ENCODE results near the gene PLK2. TPM values are rescaled to one million over a fixed set of nuclear protein-coding genes. Genes with fewer than 3 reads are reported as not detected.

The PLK2 gene
- 18.2 and 20.1 TPM in 2 replicates for total RNA-seq

DNA sequence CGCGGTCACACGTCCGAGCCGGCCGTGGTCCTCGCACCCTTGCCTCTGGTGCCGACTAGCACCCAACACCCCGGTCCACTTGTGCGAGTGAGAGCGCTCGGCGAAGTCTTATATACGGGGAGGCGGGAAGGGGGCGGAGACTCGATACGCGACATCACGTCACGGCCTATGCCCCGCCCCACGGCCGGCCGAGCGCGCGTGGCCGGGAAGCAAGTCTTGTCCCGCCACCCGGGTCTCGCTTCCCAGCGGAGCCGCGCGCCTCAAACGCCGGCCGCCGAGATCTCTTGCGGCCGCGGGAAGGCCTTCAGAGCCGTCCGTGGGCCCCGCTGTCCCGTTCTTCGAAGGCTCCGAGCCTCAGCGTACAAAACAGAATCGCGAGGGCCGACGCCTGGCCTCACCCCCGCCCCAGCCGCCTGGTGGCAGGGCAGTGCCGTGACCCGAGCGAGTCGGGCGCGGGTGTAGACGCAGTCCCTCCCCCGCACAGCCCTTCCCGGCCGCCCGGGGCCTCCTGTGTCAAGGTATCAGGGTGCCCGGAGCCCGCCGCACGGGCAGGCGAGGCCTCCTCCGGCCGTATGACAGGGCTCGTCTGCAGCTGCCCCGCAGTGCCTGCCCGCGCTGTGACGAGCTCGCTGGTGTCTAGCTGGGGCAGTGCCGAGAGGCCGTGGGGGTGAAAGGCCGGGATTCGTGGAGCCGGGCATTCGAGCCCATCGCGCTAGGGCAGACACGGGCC is at the start of gene PLK2:
PLK2 (minus strand) TSS at position 85 of the 730 bp plus-strand sequence. CDS start 127 bp downstream, outside the sequence.
- H3K27ac Mint-ChIP-seq: peak within 1 kb of the TSS; percentile 60
- H3K36me3 Mint-ChIP-seq (ENCODE audit: low read depth): peaks cover 3% of the 10 kb centered on the region
- peak within 1 kb of the TSS; percentile 78 for H3K4me3 Mint-ChIP-seq (ENCODE audit: low read depth)
- peaks cover 21% of the 10 kb centered on the region for H3K27me3 Mint-ChIP-seq (ENCODE audit: low read depth)
- peak; percentile 83 for DNase-seq (ENCODE audit: low spot score)
- peaks cover 17% of the 10 kb centered on the region for H3K4me1 Mint-ChIP-seq (ENCODE audit: low read depth)
- intact Hi-C loops (cut with micrococcal nuclease): loop anchor here (1.0 to 5.0 kb wide), 7 partner anchors 577 to 1551 kb away; partner anchors contain the start of genes GPBP1 and SETD9
- no peaks in the 10 kb centered on the region for H3K9me3 Mint-ChIP-seq

DNA sequence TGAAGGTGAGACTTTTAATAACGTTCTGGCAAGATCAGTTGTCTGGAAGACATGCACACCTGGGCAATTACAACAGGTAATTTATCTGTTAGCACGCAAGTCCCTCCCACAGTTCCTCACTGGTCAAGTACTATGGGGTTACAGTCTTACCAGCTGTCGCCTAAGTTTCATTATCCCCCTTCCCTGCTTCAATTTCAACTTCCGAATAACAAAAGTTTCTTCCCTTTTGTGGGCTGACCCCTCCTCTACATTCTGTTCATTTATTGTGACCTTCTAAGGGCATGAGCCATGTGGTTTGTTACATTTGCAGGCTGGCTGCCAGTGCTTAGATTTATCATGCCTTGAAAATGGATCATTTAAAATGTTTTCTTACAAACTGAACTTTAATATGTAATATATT is 47.8 kb upstream of the PLK2 start:
- Mint-ChIP-seq H3K4me1 (ENCODE audit: low read depth) (no peaks in the 10 kb centered on the region), H3K27me3 (ENCODE audit: low read depth) (peaks cover 4% of the 10 kb centered on the region), H3K36me3 (ENCODE audit: low read depth) (no peaks in the 10 kb centered on the region), H3K27ac (no peak overlapping the region), H3K4me3 (ENCODE audit: low read depth) (no peak overlapping the region), H3K9me3 (no peaks in the 10 kb centered on the region)
- intact Hi-C loops (cut with micrococcal nuclease): no loop called here
- DNase-seq (ENCODE audit: low spot score): no peak

DNA sequence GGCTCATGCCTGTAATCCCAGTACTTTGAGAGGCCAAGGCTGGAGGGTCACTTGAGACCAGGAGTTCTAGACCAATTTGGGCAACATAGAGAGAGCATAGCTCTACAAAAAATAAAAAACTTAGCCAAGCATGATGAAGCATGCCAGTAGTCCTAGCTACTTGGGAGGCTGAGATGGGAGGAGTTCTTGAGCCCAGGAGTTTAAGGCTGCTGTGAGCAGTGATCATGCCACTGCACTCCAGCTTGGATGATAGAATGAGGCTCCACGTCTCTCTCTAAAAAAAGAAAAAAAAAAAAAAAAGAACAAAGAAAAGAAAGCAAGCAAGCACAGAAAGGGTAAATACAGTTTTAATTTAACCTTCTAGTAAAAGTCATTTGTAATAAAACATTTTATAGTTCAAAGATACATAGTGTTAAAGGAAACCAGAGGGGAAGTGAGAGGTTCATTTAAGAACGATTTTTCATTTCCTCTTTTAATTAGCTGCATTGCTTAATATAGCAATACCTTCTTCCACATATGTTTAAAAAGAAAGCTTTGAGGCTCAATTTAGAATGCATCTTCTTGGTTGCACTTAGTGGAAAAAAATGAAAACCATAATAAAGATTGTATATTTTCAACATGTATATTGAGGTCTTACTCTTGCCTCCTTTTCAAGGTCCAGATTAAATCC is 46.2 kb upstream of the PLK2 start:
- DNase-seq (ENCODE audit: low spot score): no peak
- Mint-ChIP-seq H3K4me1 (ENCODE audit: low read depth) (no peaks in the 10 kb centered on the region), H3K27ac (no peak overlapping the region), H3K9me3 (no peaks in the 10 kb centered on the region), H3K4me3 (ENCODE audit: low read depth) (no peak overlapping the region), H3K36me3 (ENCODE audit: low read depth) (no peaks in the 10 kb centered on the region), H3K27me3 (ENCODE audit: low read depth) (peaks cover 6% of the 10 kb centered on the region)
- intact Hi-C loops (cut with micrococcal nuclease): no loop called here

DNA sequence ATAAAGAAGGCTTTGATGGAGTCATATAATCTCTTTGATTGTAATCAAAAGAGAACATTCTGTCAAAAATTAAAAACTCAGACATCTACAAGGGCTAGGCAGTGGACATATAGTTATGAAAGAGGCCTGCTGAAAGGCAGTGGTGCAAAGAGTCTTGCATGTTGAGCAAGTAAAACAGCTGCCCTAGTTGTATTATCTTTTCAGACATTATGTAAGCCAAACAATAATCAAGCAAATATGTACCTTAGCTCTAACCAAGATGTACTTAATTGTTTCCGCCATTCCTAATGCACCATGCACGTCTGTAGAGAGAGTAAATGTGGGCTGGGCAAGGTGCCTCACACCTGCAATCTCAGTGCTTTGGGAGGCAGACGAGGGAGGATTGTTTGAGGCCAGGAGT is 45.6 kb upstream of the PLK2 start:
- no peaks in the 10 kb centered on the region for H3K9me3 Mint-ChIP-seq
- no peaks in the 10 kb centered on the region for H3K4me1 Mint-ChIP-seq (ENCODE audit: low read depth)
- H3K36me3 Mint-ChIP-seq (ENCODE audit: low read depth): no peaks in the 10 kb centered on the region
- no peak overlapping the region for H3K4me3 Mint-ChIP-seq (ENCODE audit: low read depth)
- H3K27me3 Mint-ChIP-seq (ENCODE audit: low read depth): peaks cover 4% of the 10 kb centered on the region
- H3K27ac Mint-ChIP-seq: no peak overlapping the region
- no peak for DNase-seq (ENCODE audit: low spot score)
- intact Hi-C loops (cut with micrococcal nuclease): no loop called here

DNA sequence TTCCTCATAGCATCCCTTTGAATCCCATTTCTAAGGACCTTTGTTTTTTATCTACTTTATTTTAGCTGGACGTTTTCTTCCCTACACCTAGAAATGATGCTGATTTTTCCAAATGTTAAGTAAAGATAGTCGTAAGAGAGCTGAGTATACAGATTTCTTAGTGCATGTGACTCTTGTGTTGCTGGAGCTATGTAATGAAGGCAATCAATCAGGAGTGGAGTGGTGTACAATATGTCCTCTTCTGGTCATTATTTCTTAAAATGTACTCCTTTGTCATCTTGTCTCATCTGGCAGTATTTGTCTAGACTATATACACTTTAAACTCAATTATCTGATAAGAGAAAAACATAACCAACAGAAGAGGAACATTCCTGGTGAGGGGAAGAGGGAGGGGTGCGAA is 44.9 kb upstream of the PLK2 start:
- no peak for DNase-seq (ENCODE audit: low spot score)
- Mint-ChIP-seq H3K9me3 (no peaks in the 10 kb centered on the region), H3K4me1 (ENCODE audit: low read depth) (peaks cover 1% of the 10 kb centered on the region), H3K36me3 (ENCODE audit: low read depth) (no peaks in the 10 kb centered on the region), H3K27ac (no peak overlapping the region), H3K4me3 (ENCODE audit: low read depth) (no peak overlapping the region), H3K27me3 (ENCODE audit: low read depth) (peaks cover 4% of the 10 kb centered on the region)
- intact Hi-C loops (cut with micrococcal nuclease): no loop called here

DNA sequence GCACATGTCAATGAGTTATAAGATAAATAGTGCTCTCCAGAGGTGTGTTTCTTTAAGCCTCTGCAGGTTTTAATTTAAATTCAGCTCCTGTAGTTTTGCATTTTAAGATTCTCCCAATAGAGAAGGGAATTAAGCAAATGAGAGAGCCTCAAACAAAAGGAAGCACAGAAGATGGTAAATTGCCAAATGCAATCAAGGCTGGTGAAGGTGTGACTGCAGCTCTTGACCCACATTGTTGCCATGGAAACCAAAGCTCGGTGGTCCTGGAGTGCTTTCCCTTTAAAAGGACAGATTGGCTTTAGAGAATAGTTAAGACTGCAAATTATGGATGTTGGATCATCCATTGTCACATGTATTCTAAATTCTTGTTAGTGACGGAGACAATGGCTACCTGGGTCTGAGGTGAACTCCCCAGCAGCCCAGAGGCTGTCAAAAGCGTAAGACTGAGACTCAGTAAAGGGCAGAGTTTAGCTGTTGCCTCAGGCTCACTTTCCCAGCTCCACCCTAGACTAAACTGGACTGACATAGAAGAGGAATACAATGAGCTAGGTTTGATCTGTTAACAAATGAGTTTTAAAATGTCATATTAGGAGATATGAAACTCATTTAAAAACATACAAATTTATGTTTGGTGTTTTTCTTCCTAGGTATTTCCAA is 43.6 kb upstream of the PLK2 start:
- Mint-ChIP-seq H3K4me1 (ENCODE audit: low read depth) (peaks cover 3% of the 10 kb centered on the region), H3K4me3 (ENCODE audit: low read depth) (no peak overlapping the region), H3K9me3 (no peaks in the 10 kb centered on the region), H3K27ac (no peak overlapping the region), H3K36me3 (ENCODE audit: low read depth) (no peaks in the 10 kb centered on the region), H3K27me3 (ENCODE audit: low read depth) (peaks cover 4% of the 10 kb centered on the region)
- no peak for DNase-seq (ENCODE audit: low spot score)
- intact Hi-C loops (cut with micrococcal nuclease): no loop called here

DNA sequence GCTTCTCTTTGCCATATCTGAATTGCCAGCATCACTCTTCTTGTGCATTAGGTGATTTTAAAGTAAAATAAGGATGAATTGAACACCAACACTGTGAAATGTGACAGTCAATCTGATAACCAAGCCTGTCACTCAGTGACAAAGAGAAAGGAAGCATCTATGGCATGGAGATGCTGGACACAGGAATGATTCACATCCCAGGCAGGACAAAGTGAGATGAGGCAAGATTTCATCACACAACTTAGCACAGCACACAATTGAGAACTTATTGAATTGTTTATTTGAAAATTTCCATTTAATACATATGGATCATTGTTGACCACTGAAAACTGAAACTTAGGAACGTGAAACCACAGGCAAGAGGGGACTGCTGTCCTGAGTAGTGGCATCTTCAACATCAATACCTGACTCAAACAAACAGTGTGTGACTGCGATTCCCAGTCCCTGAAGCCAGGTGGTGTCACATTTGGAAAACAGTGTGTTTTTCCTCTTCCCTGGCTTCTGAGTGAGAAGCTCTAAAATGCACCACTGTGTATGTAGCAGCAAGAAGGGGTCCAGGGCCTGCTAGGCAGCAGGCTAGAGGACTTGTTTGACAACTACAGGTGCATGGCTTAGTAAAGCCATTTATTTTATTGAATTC is 42.0 kb upstream of the PLK2 start:
- Mint-ChIP-seq H3K36me3 (ENCODE audit: low read depth) (no peaks in the 10 kb centered on the region), H3K9me3 (no peaks in the 10 kb centered on the region), H3K27ac (no peak overlapping the region), H3K27me3 (ENCODE audit: low read depth) (peaks cover 4% of the 10 kb centered on the region), H3K4me1 (ENCODE audit: low read depth) (peaks cover 3% of the 10 kb centered on the region), H3K4me3 (ENCODE audit: low read depth) (no peak overlapping the region)
- intact Hi-C loops (cut with micrococcal nuclease): no loop called here
- no peak for DNase-seq (ENCODE audit: low spot score)

DNA sequence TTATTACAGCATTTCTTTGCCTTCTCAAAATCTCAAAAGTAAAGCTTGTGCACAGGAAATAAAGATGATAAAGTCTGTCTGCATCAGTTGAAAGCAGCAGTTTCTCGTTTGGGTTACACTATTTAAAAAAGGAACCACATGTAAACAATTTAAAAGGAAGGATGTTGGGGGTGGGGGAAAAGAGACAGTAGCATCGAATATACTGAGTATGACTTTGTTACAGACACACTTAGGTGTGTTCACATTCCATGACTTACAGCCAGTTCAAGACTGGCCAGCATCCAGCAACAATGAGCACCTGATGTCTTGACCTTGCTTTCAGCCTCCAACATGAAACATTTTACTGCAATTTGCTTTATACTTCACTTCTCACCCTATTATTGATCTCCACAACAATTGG is 40.1 kb upstream of the PLK2 start:
- Mint-ChIP-seq H3K4me3 (ENCODE audit: low read depth) (no peak overlapping the region), H3K27me3 (ENCODE audit: low read depth) (peaks cover 13% of the 10 kb centered on the region), H3K9me3 (no peaks in the 10 kb centered on the region), H3K27ac (no peak overlapping the region), H3K36me3 (ENCODE audit: low read depth) (no peaks in the 10 kb centered on the region), H3K4me1 (ENCODE audit: low read depth) (peaks cover 3% of the 10 kb centered on the region)
- intact Hi-C loops (cut with micrococcal nuclease): no loop called here
- DNase-seq (ENCODE audit: low spot score): no peak

DNA sequence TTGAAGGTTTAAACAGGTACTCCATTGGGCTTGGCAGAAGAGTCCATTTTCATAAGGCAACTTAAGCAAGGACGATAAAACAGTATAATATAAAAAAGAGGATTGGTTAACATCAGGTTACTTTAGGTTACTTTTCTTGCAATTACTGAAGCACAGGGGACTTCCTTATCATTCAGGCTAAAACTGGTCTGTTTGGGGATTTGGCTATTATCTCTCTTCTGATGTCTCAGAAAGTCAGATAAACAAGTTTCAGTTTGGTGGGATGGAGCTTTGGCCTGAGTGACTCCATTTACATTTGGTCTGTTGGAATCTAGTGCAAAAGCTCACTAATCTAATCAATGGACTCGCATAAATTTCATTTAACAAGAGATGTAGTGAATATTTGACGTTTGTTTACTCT is 39.3 kb upstream of the PLK2 start:
- no peaks in the 10 kb centered on the region for H3K9me3 Mint-ChIP-seq
- peaks cover 3% of the 10 kb centered on the region for H3K4me1 Mint-ChIP-seq (ENCODE audit: low read depth)
- H3K36me3 Mint-ChIP-seq (ENCODE audit: low read depth): no peaks in the 10 kb centered on the region
- H3K27me3 Mint-ChIP-seq (ENCODE audit: low read depth): peaks cover 13% of the 10 kb centered on the region
- no peak for DNase-seq (ENCODE audit: low spot score)
- intact Hi-C loops (cut with micrococcal nuclease): no loop called here
- no peak overlapping the region for H3K27ac Mint-ChIP-seq
- no peak overlapping the region for H3K4me3 Mint-ChIP-seq (ENCODE audit: low read depth)

DNA sequence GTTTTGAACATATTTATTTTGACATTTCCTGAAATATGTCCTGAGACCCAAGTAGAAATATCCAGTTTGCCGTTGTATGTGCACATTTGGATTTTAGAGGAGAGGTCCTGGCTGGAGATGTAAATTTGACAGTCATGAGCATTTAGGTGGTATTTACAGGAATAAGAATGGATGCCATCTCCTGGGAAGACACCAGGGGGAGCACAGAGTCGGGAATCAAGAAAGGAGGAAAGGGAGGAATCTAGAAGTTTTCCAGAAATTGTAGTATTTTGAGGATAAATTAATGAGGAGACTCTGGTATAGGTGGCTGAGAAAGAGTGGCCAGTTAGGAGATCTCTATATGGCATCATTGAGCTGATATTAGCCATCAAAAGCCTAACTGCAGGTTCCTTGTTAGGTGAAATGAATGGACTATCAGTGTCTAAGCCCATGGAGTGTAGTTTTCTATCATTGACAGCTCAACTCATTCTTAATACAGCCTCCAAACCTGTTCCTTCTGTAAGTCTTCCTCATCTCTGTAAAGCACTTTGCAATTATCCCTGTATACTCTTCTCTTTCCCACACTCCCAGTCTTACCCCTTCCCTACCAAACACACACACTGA is 38.6 kb upstream of the PLK2 start:
- H3K27ac Mint-ChIP-seq: no peak overlapping the region

DNA sequence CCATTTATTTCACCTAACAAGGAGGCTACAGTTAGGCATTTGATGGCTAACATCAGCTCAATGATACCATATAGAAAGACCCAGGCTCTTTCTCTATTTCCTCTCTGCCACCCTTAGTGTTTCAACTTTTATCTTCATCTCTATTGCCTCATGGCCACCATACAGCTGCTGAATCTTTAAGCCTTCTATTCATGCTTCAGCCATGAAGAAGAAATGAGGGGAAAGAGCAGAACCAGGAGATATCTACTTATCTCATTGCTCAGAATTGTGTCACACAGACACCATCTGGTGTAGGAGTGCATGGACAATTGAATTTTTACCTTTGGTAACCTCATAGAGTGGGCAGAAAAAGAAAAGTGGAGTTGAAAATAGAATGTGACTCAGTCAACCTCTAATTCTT is 38.0 kb upstream of the PLK2 start:
- intact Hi-C loops (cut with micrococcal nuclease): no loop called here
- peaks cover 3% of the 10 kb centered on the region for H3K4me1 Mint-ChIP-seq (ENCODE audit: low read depth)
- H3K36me3 Mint-ChIP-seq (ENCODE audit: low read depth): no peaks in the 10 kb centered on the region
- H3K27me3 Mint-ChIP-seq (ENCODE audit: low read depth): peaks cover 16% of the 10 kb centered on the region
- H3K9me3 Mint-ChIP-seq: no peaks in the 10 kb centered on the region
- no peak overlapping the region for H3K27ac Mint-ChIP-seq
- no peak for DNase-seq (ENCODE audit: low spot score)
- H3K4me3 Mint-ChIP-seq (ENCODE audit: low read depth): no peak overlapping the region

More for the DNA sequence above, 38.6 kb upstream of the PLK2 start:
- no peaks in the 10 kb centered on the region for H3K9me3 Mint-ChIP-seq
- H3K27me3 Mint-ChIP-seq (ENCODE audit: low read depth): peaks cover 13% of the 10 kb centered on the region
- no peak overlapping the region for H3K4me3 Mint-ChIP-seq (ENCODE audit: low read depth)
- H3K36me3 Mint-ChIP-seq (ENCODE audit: low read depth): no peaks in the 10 kb centered on the region
- peaks cover 3% of the 10 kb centered on the region for H3K4me1 Mint-ChIP-seq (ENCODE audit: low read depth)
- intact Hi-C loops (cut with micrococcal nuclease): no loop called here
- no peak for DNase-seq (ENCODE audit: low spot score)

DNA sequence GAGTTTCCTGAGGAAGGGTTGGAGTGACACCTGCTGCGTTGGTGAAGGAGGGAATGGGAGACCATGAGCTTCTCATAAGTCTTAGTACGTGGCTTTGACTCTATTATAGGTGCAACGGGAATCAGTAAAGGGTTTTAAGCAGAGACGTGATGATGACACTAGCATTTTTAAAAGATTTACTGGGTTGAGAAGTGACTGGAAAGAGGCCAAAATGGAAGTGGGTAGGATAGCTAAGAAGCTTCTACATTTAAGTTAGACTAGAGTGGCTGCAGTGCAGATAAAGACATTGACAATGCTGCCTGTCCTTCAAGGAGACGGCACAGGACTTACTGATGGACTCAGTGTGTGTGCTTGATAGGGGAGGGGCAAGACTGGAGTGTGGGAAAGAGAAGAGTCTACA is 37.5 kb upstream of the PLK2 start:
- Mint-ChIP-seq H3K4me3 (ENCODE audit: low read depth) (no peak overlapping the region), H3K4me1 (ENCODE audit: low read depth) (peaks cover 3% of the 10 kb centered on the region), H3K9me3 (no peaks in the 10 kb centered on the region), H3K27me3 (ENCODE audit: low read depth) (peaks cover 12% of the 10 kb centered on the region), H3K27ac (no peak overlapping the region), H3K36me3 (ENCODE audit: low read depth) (no peaks in the 10 kb centered on the region)
- DNase-seq (ENCODE audit: low spot score): no peak
- intact Hi-C loops (cut with micrococcal nuclease): no loop called here
